Astrocyte of the spinal cord (primary cell): Measurements from ENCODE around the gene STRN3.

Experiments used
- DNase-seq: peaks from one replicate; pipeline ENCODE4 v3.0.0; 2011; ENCODE audit warnings: low read depth, low spot score
- H3K4me3 ChIP-seq: 2 replicates; pipeline ENCODE4 v1.5.1; 2011; ENCODE audit warnings: low read depth, mild to moderate bottlenecking, low read length, moderate library complexity
- in situ Hi-C: cut with HindIII; loops from 2 replicates; pipeline ENCODE4 v1.10.0; 2017; ENCODE audit warnings: low sequenced_read_pairs
- TF ChIP-seq, protein P1 (sequence below): IDR thresholded peaks from 2 replicates; pipeline ENCODE4 v1.5.1; 2012; ENCODE audit warnings: low read depth, mild to moderate bottlenecking, low read length, inconsistent platforms

STRN3 gene

DNA sequence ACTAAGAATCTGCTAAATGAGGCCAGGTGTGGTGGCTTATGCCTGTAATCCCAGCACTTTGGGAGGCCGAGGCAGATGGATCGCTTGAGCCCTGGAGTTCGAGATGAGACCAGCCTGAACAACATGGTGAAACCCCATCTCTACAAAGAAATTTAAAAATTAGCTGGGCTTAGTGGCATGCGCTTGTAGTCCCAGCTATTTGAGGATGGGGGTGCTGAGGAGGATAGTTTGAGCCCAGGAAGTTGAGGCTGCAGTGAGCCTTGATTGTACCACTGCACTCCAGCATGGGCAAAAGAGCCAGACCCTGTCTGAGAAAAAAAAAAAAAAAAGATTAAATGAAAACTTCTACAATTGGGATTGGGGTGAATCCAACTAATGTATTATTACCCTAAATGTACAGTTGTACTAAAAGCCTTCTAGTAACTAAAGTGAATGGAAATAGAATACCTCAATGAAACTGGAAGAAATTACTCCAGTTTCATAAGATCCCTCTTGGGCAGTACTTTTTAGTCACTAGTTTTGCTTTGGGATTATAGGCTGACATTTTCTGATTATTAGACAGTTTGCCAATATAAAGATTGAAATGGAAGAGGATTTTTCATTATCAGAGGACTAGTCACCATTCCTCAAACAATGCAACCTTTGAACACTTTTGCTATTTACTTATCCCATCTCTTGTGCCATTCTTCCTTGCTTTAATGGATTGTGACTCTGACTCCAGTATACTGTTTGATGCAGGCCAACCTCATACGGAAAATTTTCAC, 137.5 kb downstream of the STRN3 start:
- no peak for DNase-seq
- in situ Hi-C loops: no loop called here
- TF ChIP-seq, protein P1, sequence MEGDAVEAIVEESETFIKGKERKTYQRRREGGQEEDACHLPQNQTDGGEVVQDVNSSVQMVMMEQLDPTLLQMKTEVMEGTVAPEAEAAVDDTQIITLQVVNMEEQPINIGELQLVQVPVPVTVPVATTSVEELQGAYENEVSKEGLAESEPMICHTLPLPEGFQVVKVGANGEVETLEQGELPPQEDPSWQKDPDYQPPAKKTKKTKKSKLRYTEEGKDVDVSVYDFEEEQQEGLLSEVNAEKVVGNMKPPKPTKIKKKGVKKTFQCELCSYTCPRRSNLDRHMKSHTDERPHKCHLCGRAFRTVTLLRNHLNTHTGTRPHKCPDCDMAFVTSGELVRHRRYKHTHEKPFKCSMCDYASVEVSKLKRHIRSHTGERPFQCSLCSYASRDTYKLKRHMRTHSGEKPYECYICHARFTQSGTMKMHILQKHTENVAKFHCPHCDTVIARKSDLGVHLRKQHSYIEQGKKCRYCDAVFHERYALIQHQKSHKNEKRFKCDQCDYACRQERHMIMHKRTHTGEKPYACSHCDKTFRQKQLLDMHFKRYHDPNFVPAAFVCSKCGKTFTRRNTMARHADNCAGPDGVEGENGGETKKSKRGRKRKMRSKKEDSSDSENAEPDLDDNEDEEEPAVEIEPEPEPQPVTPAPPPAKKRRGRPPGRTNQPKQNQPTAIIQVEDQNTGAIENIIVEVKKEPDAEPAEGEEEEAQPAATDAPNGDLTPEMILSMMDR: no peak
- no peak overlapping the region for H3K4me3 ChIP-seq

DNA sequence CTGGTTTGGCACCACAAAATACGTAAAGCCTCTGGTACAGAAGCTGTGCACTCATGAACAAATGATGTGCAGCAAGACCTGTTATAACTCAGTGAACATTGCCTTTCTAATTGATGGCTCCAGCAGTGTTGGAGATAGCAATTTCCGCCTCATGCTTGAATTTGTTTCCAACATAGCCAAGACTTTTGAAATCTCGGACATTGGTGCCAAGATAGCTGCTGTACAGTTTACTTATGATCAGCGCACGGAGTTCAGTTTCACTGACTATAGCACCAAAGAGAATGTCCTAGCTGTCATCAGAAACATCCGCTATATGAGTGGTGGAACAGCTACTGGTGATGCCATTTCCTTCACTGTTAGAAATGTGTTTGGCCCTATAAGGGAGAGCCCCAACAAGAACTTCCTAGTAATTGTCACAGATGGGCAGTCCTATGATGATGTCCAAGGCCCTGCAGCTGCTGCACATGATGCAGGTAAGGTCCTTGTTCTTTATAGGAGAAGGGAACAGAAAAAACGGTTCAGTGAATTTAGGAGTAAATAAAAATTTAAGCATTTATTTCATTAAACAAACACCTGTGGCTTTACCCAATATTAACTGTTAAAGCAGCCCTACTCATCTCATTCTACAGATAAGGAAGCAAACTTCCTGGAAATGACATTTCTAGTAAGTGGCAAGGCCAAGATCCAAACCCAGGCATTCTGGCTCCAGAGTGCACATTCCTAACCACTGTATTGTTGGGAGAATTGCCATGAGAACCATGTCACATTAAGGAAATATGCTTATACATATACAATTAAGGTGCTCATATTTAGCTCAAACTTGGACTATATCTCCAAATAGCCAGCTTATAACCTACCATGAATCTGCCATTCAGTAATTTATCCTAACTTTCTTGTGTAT, 140.1 kb downstream of the STRN3 start:
- TF ChIP-seq, protein P1: no peak
- no peak for DNase-seq

DNA sequence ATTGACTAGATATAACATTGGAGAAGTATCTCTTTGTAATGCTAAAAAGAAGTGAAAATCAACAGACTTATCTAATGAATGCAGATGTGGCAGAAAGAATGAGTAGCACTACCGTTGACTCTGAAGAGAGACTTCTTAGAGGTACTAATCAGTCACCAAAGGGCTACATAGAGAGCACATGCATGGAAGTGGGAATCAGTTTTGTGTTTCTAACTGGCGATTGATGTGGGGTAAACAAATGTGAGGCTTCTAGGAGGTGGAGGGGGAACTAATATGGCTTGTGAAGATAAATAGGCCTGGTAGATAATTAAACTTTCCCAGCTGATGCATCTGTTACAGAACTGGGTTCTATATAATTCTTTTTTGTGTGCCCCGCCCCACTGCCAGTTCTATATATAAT, 141.3 kb downstream of the STRN3 start:
- TF ChIP-seq, protein P1: no peak
- in situ Hi-C loops: no loop called here
- no peak for DNase-seq
- no peak overlapping the region for H3K4me3 ChIP-seq

More for the DNA sequence above, 140.1 kb downstream of the STRN3 start:
- no peak overlapping the region for H3K4me3 ChIP-seq
- in situ Hi-C loops: no loop called here

DNA sequence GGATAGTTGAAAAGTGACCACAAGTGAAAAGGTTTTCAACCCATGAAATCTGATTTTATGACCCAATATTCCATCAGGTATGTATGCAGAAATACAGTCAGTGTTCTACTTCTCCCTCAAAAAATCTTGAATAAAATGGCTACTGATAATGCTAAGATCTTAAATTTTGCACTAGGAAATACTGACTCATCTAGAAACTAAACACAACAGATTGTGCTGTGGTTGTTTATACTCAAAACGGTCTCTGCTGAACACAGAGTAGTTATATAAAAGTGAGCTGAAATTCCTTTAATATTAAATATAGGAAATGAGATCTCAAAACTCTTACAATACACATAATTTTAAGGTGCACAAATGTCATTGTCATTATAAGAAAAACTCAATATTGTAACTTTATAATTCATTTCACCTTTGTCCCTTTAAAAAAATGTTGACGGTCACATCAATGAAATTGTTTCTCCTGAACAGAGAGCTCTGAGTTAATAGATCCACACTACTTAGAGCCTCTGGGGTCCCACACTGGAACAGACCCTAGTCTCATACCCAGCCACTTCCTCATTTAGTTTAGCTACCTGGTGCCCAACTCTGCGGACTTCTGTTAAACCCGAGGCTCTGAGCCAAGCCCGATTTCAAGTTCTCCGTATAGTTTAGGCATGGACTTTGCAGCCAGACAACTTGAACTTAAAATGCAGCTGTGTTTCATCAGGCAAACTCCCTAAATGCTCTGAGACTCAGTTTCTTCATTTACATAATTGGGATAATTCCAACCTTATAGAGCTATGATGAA, 142.5 kb downstream of the STRN3 start:
- H3K4me3 ChIP-seq: no peak overlapping the region
- in situ Hi-C loops: no loop called here
- no peak for DNase-seq
- TF ChIP-seq, protein P1: no peak

DNA sequence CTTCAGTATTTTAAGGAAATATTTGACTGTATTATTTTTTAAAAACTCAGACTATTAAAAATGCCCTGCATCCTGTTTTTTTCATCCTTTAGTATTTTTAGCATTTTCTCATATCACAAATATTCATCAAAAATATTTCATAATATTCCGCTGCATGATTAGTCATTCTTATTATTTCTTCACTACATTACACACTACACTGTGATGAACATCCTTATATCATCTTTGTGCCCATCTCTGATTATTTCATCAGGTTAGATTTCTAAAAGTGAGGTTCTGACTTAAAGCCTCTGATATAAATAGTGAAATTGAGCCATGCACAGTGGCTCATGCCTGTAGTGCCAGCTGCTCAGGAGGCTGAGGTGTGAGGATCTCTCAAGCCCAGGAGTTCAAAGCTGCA, 143.7 kb downstream of the STRN3 start:
- DNase-seq: no peak
- in situ Hi-C loops: no loop called here
- TF ChIP-seq, protein P1: no peak
- H3K4me3 ChIP-seq: no peak overlapping the region

DNA sequence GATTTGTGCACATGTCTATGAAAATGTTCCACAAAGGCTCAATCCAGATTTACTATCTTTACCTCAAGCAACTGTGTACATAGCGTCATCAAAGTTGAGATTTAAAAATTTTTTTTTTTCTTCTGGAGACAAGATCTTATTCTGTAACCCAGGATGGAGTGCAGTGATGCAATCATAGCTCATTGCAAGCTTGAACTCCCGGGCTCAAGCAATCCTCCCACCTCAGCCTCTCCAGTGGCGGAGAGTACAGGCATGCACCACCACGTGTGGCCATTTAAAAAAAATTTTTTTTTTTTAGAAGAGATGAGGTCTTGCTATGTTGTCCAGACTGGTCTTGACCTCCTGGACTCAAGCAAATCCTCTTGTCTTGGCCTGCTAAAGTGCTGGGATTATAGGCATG, 149.5 kb downstream of the STRN3 start:
- in situ Hi-C loops: no loop called here
- H3K4me3 ChIP-seq: no peak overlapping the region
- no peak for DNase-seq
- TF ChIP-seq, protein P1: no peak
